Measurements from ENCODE around the gene GXYLT2.

GRCh38 chr3:73021301-73021835, 133.5 kb downstream of the GXYLT2 start:
- TF ChIP-seq EZH2 (optimal IDR thresholded peaks at IDR 0.05; ENCODE audit: low read depth, low read length) (no peak), CTCF (IDR thresholded peaks at IDR 0.05; ENCODE audit: low read length) (no peak), EZH2phosphoT487 (IDR thresholded peaks at IDR 0.05; ENCODE audit: low read length) (no peak)
